Activated T-helper 2 cell treated with anti-CD3 and anti-CD28 coated beads, Interferon-gamma antibody, Interleukin-2, Interleukin-4, amounts not matched to agents 10 μg/mL and 5 μg/mL and 100 μg/mL, durations not matched to agents 14 hours and 24 hours and 36 hours (primary cell): ENCODE results near the gene CD151. TPM values are rescaled to one million over a fixed set of nuclear protein-coding genes. Genes with fewer than 3 reads are reported as not detected.

Source experiments
- DNase-seq: peaks from one replicate; pipeline ENCODE4 v3.0.0; 2021; ENCODE audit warnings: low spot score
- H3K27ac Mint-ChIP-seq: one replicate; pipeline ENCODE4 v1.8.0; 2021; ENCODE audit warnings: mixed read lengths
- H3K27me3 Mint-ChIP-seq: one replicate; pipeline ENCODE4 v1.8.0; 2021; ENCODE audit warnings: low read depth, mixed read lengths
- H3K36me3 Mint-ChIP-seq: one replicate; pipeline ENCODE4 v1.8.0; 2021; ENCODE audit warnings: low read depth, mixed read lengths
- H3K4me1 Mint-ChIP-seq: one replicate; pipeline ENCODE4 v1.8.0; 2021; ENCODE audit warnings: low read depth, mixed read lengths
- H3K4me3 Mint-ChIP-seq: one replicate; pipeline ENCODE4 v1.8.0; 2021; ENCODE audit warnings: low read depth, mild to moderate bottlenecking, moderate library complexity, mixed read lengths
- H3K9me3 Mint-ChIP-seq: one replicate; pipeline ENCODE4 v1.8.0; 2021; ENCODE audit warnings: mixed read lengths
- intact Hi-C: fragments of 100-400 bp; cut with micrococcal nuclease; formaldehyde crosslinking; loops from one replicate; pipeline ENCODE4 v1.15.1; 2023
- total RNA-seq: library from RNA; stranded (reverse); gene quantifications from 2 replicates; pipeline ENCODE4 v1.2.3, GENCODE V29; 2022

CD151 gene
- total RNA-seq, 1 donor from 2014 or later = 95.7 TPM

- Mint-ChIP-seq H3K4me1 (peaks cover 15% of the 10 kb centered on the region), H3K4me3 (peak overlapping the region; percentile 55), H3K9me3 (no peaks in the 10 kb centered on the region), H3K27ac (no peak overlapping the region), H3K27me3 (peaks cover 32% of the 10 kb centered on the region), H3K36me3 (no peaks in the 10 kb centered on the region)
- no peak for DNase-seq
- intact Hi-C loops = no loop called here
These were observed 1.5 kb upstream of the CD151 start for GRCh38 chr11:831118-831864.

DNA sequence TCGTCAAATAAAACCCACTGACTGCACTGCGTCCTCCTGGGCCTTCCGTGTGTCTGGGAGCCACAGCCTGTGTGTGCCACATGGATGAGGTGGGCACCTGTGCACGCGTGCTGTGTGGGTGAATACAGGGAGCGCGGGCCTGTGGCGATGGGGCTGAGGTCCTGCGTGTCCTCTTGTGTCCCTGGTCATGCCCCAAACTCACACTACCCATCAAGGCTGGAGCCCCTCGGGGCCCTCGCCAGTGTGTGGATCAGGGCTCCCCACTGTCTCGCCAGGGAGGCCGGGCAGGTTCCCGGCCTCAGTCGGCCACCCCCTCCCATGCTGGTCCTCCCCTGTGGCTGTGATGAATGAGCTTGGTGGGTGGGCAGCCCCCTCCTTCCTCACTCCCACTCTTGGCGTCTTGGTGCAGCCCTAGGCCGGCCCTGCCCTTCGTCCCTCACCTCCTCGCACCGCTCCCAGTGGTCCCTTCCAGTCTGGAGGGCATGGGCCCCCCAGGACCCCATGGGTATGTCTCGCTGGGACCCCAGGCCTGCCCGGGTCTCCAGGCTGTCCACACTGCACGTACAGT, 707 bp upstream of the CD151 start:
- H3K36me3 Mint-ChIP-seq = no peaks in the 10 kb centered on the region
- intact Hi-C loops = no loop called here
- DNase-seq = no peak
- no peak overlapping the region for H3K27ac Mint-ChIP-seq
- H3K4me3 Mint-ChIP-seq = peak overlapping the region; percentile 55
- H3K27me3 Mint-ChIP-seq = peaks cover 32% of the 10 kb centered on the region
- H3K4me1 Mint-ChIP-seq = peaks cover 15% of the 10 kb centered on the region
- no peaks in the 10 kb centered on the region for H3K9me3 Mint-ChIP-seq

DNA sequence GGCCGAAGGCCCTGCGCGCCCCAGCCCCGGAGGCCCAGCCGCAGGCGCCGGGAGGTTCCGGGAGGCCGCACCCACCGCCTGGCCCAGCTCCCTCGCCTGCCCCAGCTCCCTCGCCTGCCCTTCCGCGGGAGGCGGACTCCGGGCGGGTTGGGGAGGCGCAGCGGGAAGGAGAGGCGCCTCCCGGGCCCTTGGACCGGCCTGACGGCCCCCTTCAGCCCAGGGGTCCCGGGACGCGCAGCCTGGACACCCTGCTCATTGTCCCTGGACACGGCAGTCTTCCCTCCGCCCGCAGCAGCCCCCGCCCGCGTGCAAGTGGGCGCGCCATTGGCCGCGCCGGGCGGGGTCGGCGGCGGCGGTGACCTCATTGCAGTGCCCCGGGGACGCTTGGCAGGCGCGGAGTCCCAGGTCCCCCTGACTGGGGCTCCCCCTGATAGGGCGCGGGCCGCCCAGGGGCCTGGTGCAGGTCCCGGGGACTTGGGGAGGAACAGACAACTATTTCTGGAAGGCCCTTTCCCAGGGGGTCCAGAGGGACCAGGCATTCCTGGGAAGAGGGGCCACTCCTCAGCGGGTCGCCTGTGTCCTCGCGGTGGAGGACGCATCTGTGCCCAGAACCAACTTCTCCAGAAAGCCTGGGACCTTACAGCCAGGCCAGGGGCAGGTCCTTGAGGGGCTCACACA, 501 bp downstream of the CD151 start:
- no peak overlapping the region for H3K27ac Mint-ChIP-seq
- intact Hi-C loops = loop anchor here (1.0 kb wide), 1 partner anchor 9 kb away; the partner anchor contains the start of genes POLR2L and TSPAN4
- DNase-seq = no peak
- peaks cover 10% of the 10 kb centered on the region for H3K4me1 Mint-ChIP-seq
- peaks cover 4% of the 10 kb centered on the region for H3K36me3 Mint-ChIP-seq
- H3K4me3 Mint-ChIP-seq = peak overlapping the region; percentile 68
- no peaks in the 10 kb centered on the region for H3K9me3 Mint-ChIP-seq
- H3K27me3 Mint-ChIP-seq = peaks cover 24% of the 10 kb centered on the region

- H3K9me3 Mint-ChIP-seq = no peaks in the 10 kb centered on the region
- H3K4me3 Mint-ChIP-seq = peak overlapping the region; percentile 68
- H3K36me3 Mint-ChIP-seq = peaks cover 8% of the 10 kb centered on the region
- DNase-seq = no peak
- peaks cover 10% of the 10 kb centered on the region for H3K4me1 Mint-ChIP-seq
- H3K27ac Mint-ChIP-seq = no peak overlapping the region
- intact Hi-C loops = loop anchor here (1.0 kb wide), 1 partner anchor 8 kb away; the partner anchor contains the start of genes POLR2L and TSPAN4
- peaks cover 18% of the 10 kb centered on the region for H3K27me3 Mint-ChIP-seq
These were observed 1.1 kb downstream of the CD151 start for GRCh38 chr11:833849-834311.

- no peak overlapping the region for H3K27ac Mint-ChIP-seq
- peaks cover 14% of the 10 kb centered on the region for H3K36me3 Mint-ChIP-seq
- peaks cover 12% of the 10 kb centered on the region for H3K27me3 Mint-ChIP-seq
- intact Hi-C loops = no loop called here
- H3K4me1 Mint-ChIP-seq = peaks cover 6% of the 10 kb centered on the region
- DNase-seq = no peak
- H3K9me3 Mint-ChIP-seq = no peaks in the 10 kb centered on the region
- H3K4me3 Mint-ChIP-seq = peak overlapping the region; percentile 68
These were observed 1.9 kb downstream of the CD151 start for GRCh38 chr11:834371-835316.

- no peak for DNase-seq
These were observed 3.5 kb downstream of the CD151 start for GRCh38 chr11:836274-836673.

DNA sequence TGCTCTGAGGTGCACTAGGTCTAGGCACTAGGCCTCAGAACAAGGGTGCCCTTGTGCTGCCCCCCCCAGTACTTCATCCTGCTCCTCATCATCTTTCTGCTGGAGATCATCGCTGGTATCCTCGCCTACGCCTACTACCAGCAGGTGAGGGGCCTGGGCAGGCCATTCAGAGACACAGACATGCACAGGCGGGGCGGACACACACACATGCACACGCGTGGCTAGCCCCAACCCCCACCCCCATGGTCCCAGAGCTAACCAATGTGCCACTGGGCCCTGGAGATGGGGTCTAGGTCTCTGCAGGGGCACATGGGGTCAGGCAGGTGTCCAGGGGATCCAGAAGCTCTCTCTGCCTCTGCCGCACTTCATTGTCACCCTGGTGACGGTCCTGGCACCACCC, 3.9 kb downstream of the CD151 start:
- no peak for DNase-seq
- no peak overlapping the region for H3K27ac Mint-ChIP-seq
- H3K27me3 Mint-ChIP-seq = peaks cover 3% of the 10 kb centered on the region
- intact Hi-C loops = no loop called here
- H3K9me3 Mint-ChIP-seq = no peaks in the 10 kb centered on the region
- H3K4me1 Mint-ChIP-seq = peaks cover 17% of the 10 kb centered on the region
- H3K36me3 Mint-ChIP-seq = peaks cover 25% of the 10 kb centered on the region
- H3K4me3 Mint-ChIP-seq = no peak overlapping the region

More at GRCh38 chr11:836274-836673, 3.5 kb downstream of the CD151 start:
- no peak overlapping the region for H3K4me3 Mint-ChIP-seq
- intact Hi-C loops = no loop called here
- peaks cover 25% of the 10 kb centered on the region for H3K36me3 Mint-ChIP-seq
- peaks cover 6% of the 10 kb centered on the region for H3K27me3 Mint-ChIP-seq
- no peaks in the 10 kb centered on the region for H3K9me3 Mint-ChIP-seq
- peaks cover 16% of the 10 kb centered on the region for H3K4me1 Mint-ChIP-seq
- no peak overlapping the region for H3K27ac Mint-ChIP-seq

DNA sequence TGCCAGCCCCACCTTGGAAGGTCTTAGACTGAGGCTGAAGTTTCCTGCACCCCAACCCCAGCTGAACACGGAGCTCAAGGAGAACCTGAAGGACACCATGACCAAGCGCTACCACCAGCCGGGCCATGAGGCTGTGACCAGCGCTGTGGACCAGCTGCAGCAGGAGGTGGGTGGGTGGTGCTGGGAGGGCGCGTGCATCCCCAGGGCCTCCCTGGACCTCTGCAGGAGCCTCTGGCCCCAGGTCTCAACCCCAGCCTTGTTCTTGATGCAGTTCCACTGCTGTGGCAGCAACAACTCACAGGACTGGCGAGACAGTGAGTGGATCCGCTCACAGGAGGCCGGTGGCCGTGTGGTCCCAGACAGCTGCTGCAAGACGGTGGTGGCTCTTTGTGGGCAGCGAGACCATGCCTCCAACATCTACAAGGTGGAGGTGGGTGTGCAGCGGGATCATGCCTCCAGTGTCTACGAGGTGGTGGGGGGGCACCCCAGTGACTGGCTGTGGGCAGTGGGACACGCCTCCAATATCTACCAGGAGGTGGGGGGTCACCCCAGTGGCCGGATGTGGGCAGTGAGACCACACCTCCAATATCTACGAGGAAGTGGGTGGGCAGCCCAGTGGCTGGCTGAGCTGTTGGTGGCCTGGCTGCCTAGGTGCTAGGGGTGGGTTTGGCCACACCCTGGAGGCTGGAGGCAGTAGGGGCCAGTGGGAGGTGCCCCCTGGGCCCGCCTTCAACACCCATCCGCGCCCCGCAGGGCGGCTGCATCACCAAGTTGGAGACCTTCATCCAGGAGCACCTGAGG, 4.6 kb downstream of the CD151 start:
- peaks cover 15% of the 10 kb centered on the region for H3K4me1 Mint-ChIP-seq
- no peaks in the 10 kb centered on the region for H3K27me3 Mint-ChIP-seq
- intact Hi-C loops = no loop called here
- H3K36me3 Mint-ChIP-seq = peaks cover 25% of the 10 kb centered on the region
- H3K27ac Mint-ChIP-seq = no peak overlapping the region
- no peaks in the 10 kb centered on the region for H3K9me3 Mint-ChIP-seq
- no peak overlapping the region for H3K4me3 Mint-ChIP-seq
- DNase-seq = no peak

GRCh38 chr11:837990-838307, 5.2 kb downstream of the CD151 start:
- H3K27me3 Mint-ChIP-seq = no peaks in the 10 kb centered on the region
- no peaks in the 10 kb centered on the region for H3K9me3 Mint-ChIP-seq
- peaks cover 15% of the 10 kb centered on the region for H3K4me1 Mint-ChIP-seq
- intact Hi-C loops = no loop called here
- H3K36me3 Mint-ChIP-seq = peaks cover 25% of the 10 kb centered on the region
- DNase-seq = no peak
- H3K27ac Mint-ChIP-seq = no peak overlapping the region
- H3K4me3 Mint-ChIP-seq = no peak overlapping the region

- Mint-ChIP-seq H3K9me3 (no peaks in the 10 kb centered on the region), H3K4me3 (no peak overlapping the region), H3K27me3 (no peaks in the 10 kb centered on the region), H3K27ac (no peak overlapping the region), H3K4me1 (peaks cover 15% of the 10 kb centered on the region), H3K36me3 (peaks cover 25% of the 10 kb centered on the region)
- DNase-seq = no peak
- intact Hi-C loops = no loop called here
These were observed 5.9 kb downstream of the CD151 start for GRCh38 chr11:838441-839279.

DNA sequence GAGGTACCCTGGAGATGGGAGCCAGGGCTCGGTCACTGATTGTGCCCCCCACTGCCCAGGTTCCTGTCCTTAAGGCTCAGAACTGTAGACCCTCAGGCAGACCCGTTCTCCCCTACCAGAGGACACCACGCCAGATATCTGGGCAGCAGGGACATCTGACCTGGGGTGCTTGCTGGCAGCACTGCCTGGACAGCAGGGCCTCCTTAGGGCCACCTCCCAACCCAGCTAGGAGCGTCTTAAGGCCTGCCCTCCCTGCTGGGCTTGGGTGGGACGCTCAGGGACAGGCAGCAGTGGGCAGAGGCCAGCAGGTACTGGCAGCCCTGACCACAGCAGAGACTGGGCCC, 6.5 kb downstream of the CD151 start:
- Mint-ChIP-seq H3K9me3 (no peaks in the 10 kb centered on the region), H3K4me1 (peaks cover 11% of the 10 kb centered on the region), H3K27ac (no peak overlapping the region), H3K36me3 (peaks cover 25% of the 10 kb centered on the region), H3K4me3 (no peak overlapping the region), H3K27me3 (no peaks in the 10 kb centered on the region)
- intact Hi-C loops = no loop called here
- no peak for DNase-seq
